ENCODE results near the gene CCDC85C.

The CCDC85C gene

GRCh38 chr14:99508896-99509629 is 94.9 kb downstream of the CCDC85C start:
- no peak for DNase-seq (ENCODE audit: low read depth, low spot score)
- Histone ChIP-seq H3K9ac (ENCODE audit: insufficient read length) (no peak overlapping the region), H3K27ac (no peak overlapping the region), H3K9me3 (ENCODE audit: low read depth, low read length) (no peaks in the 10 kb centered on the region), H3K4me3 (no peak overlapping the region), H3K36me3 (ENCODE audit: insufficient read depth, low read length) (peaks cover 59% of the 10 kb centered on the region)
- TF ChIP-seq FOXP2 (optimal IDR thresholded peaks at IDR 0.05; ENCODE audit: control extremely low read depth, extremely low read length, insufficient read depth): no peak
- no peak for TF ChIP-seq EZH2 (IDR thresholded peaks at IDR 0.05)
- TF ChIP-seq POLR2AphosphoS5 (IDR thresholded peaks at IDR 0.05; ENCODE audit: borderline replicate concordance, low read depth, low read length): no peak; the same call in 1 of the 2 replicates

GRCh38 chr14:99507860-99508640 is 96.0 kb downstream of the CCDC85C start:
- Histone ChIP-seq H3K9me3 (ENCODE audit: low read depth, low read length) (no peaks in the 10 kb centered on the region), H3K27ac (no peak overlapping the region), H3K4me3 (no peak overlapping the region), H3K9ac (ENCODE audit: insufficient read length) (no peak overlapping the region), H3K36me3 (ENCODE audit: insufficient read depth, low read length) (peaks cover 68% of the 10 kb centered on the region)
- TF ChIP-seq FOXP2 (optimal IDR thresholded peaks at IDR 0.05; ENCODE audit: control extremely low read depth, extremely low read length, insufficient read depth): no peak
- TF ChIP-seq POLR2AphosphoS5 (IDR thresholded peaks at IDR 0.05; ENCODE audit: borderline replicate concordance, low read depth, low read length): no peak
- no peak for TF ChIP-seq EZH2 (IDR thresholded peaks at IDR 0.05)
- no peak for DNase-seq (ENCODE audit: low read depth, low spot score)

- Histone ChIP-seq H3K9me3 (ENCODE audit: low read depth, low read length) (no peaks in the 10 kb centered on the region), H3K4me3 (no peak overlapping the region), H3K27ac (no peak overlapping the region), H3K36me3 (ENCODE audit: insufficient read depth, low read length) (peaks cover 82% of the 10 kb centered on the region), H3K9ac (ENCODE audit: insufficient read length) (no peak overlapping the region)
- TF ChIP-seq FOXP2 (optimal IDR thresholded peaks at IDR 0.05; ENCODE audit: control extremely low read depth, extremely low read length, insufficient read depth): no peak
- no peak for TF ChIP-seq POLR2AphosphoS5 (IDR thresholded peaks at IDR 0.05; ENCODE audit: borderline replicate concordance, low read depth, low read length)
- TF ChIP-seq EZH2 (IDR thresholded peaks at IDR 0.05): no peak
- DNase-seq (ENCODE audit: low read depth, low spot score): no peak
These were observed 97.7 kb downstream of the CCDC85C start for GRCh38 chr14:99506276-99506675.

- Histone ChIP-seq H3K36me3 (ENCODE audit: insufficient read depth, low read length) (peaks cover 94% of the 10 kb centered on the region), H3K27ac (no peak overlapping the region), H3K9ac (ENCODE audit: insufficient read length) (no peak overlapping the region), H3K4me3 (no peak overlapping the region), H3K9me3 (ENCODE audit: low read depth, low read length) (no peaks in the 10 kb centered on the region)
- no peak for DNase-seq (ENCODE audit: low read depth, low spot score)
- no peak for TF ChIP-seq POLR2AphosphoS5 (IDR thresholded peaks at IDR 0.05; ENCODE audit: borderline replicate concordance, low read depth, low read length)
- TF ChIP-seq FOXP2 (optimal IDR thresholded peaks at IDR 0.05; ENCODE audit: control extremely low read depth, extremely low read length, insufficient read depth): no peak
- TF ChIP-seq EZH2 (IDR thresholded peaks at IDR 0.05): no peak
These were observed 98.9 kb downstream of the CCDC85C start for GRCh38 chr14:99505089-99505488.

- Histone ChIP-seq H3K4me3 (no peak overlapping the region), H3K27ac (no peak overlapping the region), H3K9me3 (ENCODE audit: low read depth, low read length) (no peaks in the 10 kb centered on the region), H3K9ac (ENCODE audit: insufficient read length) (no peak overlapping the region), H3K36me3 (ENCODE audit: insufficient read depth, low read length) (peaks cover 95% of the 10 kb centered on the region)
- TF ChIP-seq POLR2AphosphoS5 (IDR thresholded peaks at IDR 0.05; ENCODE audit: borderline replicate concordance, low read depth, low read length): no peak
- no peak for TF ChIP-seq FOXP2 (optimal IDR thresholded peaks at IDR 0.05; ENCODE audit: control extremely low read depth, extremely low read length, insufficient read depth)
- no peak for TF ChIP-seq EZH2 (IDR thresholded peaks at IDR 0.05)
- no peak for DNase-seq (ENCODE audit: low read depth, low spot score)
These were observed 100.1 kb downstream of the CCDC85C start for GRCh38 chr14:99503848-99504453.

- DNase-seq (ENCODE audit: low read depth, low spot score): no peak
- Histone ChIP-seq H3K9ac (ENCODE audit: insufficient read length) (no peak overlapping the region), H3K4me3 (no peak overlapping the region), H3K36me3 (ENCODE audit: insufficient read depth, low read length) (peaks cover 88% of the 10 kb centered on the region), H3K27ac (no peak overlapping the region), H3K9me3 (ENCODE audit: low read depth, low read length) (no peaks in the 10 kb centered on the region)
- no peak for TF ChIP-seq POLR2AphosphoS5 (IDR thresholded peaks at IDR 0.05; ENCODE audit: borderline replicate concordance, low read depth, low read length)
- TF ChIP-seq FOXP2 (optimal IDR thresholded peaks at IDR 0.05; ENCODE audit: control extremely low read depth, extremely low read length, insufficient read depth): no peak
- TF ChIP-seq EZH2 (IDR thresholded peaks at IDR 0.05): no peak
These were observed 101.0 kb downstream of the CCDC85C start for GRCh38 chr14:99502989-99503421.

GRCh38 chr14:99497894-99498293 is 106.1 kb downstream of the CCDC85C start:
- Histone ChIP-seq H3K27ac (no peak overlapping the region), H3K9me3 (ENCODE audit: low read depth, low read length) (no peaks in the 10 kb centered on the region), H3K4me3 (no peak overlapping the region), H3K9ac (ENCODE audit: insufficient read length) (no peak overlapping the region), H3K36me3 (ENCODE audit: insufficient read depth, low read length) (peaks cover 84% of the 10 kb centered on the region)
- DNase-seq (ENCODE audit: low read depth, low spot score): no peak
- TF ChIP-seq EZH2 (IDR thresholded peaks at IDR 0.05) (no peak), POLR2AphosphoS5 (IDR thresholded peaks at IDR 0.05; ENCODE audit: borderline replicate concordance, low read depth, low read length) (no peak), FOXP2 (optimal IDR thresholded peaks at IDR 0.05; ENCODE audit: control extremely low read depth, extremely low read length, insufficient read depth) (no peak)

- no peak overlapping the region for H3K9ac ChIP-seq (ENCODE audit: insufficient read length)
- TF ChIP-seq EZH2 (IDR thresholded peaks at IDR 0.05): no peak
- TF ChIP-seq POLR2AphosphoS5 (IDR thresholded peaks at IDR 0.05; ENCODE audit: borderline replicate concordance, low read depth, low read length): no peak
- TF ChIP-seq FOXP2 (optimal IDR thresholded peaks at IDR 0.05; ENCODE audit: control extremely low read depth, extremely low read length, insufficient read depth): no peak
- H3K27ac ChIP-seq: no peak overlapping the region
- H3K4me3 ChIP-seq: no peak overlapping the region
- peaks cover 84% of the 10 kb centered on the region for H3K36me3 ChIP-seq (ENCODE audit: insufficient read depth, low read length)
- no peaks in the 10 kb centered on the region for H3K9me3 ChIP-seq (ENCODE audit: low read depth, low read length)
- no peak for DNase-seq (ENCODE audit: low read depth, low spot score)
These were observed 106.7 kb downstream of the CCDC85C start for GRCh38 chr14:99497341-99497740.

Measured in SK-N-MC (cell line).